OCI-LY3 (cell line): Measurements from ENCODE around the gene VWA3B.
"Not testable (repeated sequence)": the region's sequence is repeated elsewhere in the genome, so short reads cannot be mapped to it uniquely, and the experiment has no call there.

Experiments
- CTCF ChIP-seq: fragments of 200-600, 300-600 bp; sonication (generic); IDR thresholded peaks from 2 replicates; pipeline ENCODE4 v1.5.1; 2014; ENCODE audit warnings: antibody characterized with exemption, low read length, low read depth
- EZH2phosphoT487 ChIP-seq: fragments of 200-600 bp; shearing (Covaris generic); IDR thresholded peaks from 2 replicates; pipeline ENCODE4 v1.6.1; 2018; ENCODE audit warnings: antibody characterized with exemption, mixed run types, low read depth

GRCh38 chr2:98268225-98268624 lies 181.3 kb downstream of the VWA3B start:
- not testable (repeated sequence) for TF ChIP-seq CTCF, EZH2phosphoT487
